ENCODE measurements around the gene SLC27A2. TPM values are rescaled to one million over a fixed set of nuclear protein-coding genes. Genes with fewer than 3 reads are reported as not detected.

SLC27A2 gene
- total RNA-seq, 6 donors from 2014 or later, result 0.66 to 18.2 (median 2.5) TPM

GRCh38 chr15:50257332-50257731 lies 75.3 kb downstream of the SLC27A2 start:
- Histone ChIP-seq H3K36me3 (no peaks in the 10 kb centered on the region), H3K4me1 (peaks cover 0 to 4% (median 2%) of the 10 kb centered on the region in 4 donors), H3K4me3 (no peak overlapping the region), H3K9me3 (no peaks in the 10 kb centered on the region), H3K27ac (peak overlapping the region in 1 of 4 donors; percentile 37), H3K27me3 (no peaks in the 10 kb centered on the region)
- TF ChIP-seq CTCF (IDR thresholded peaks at IDR 0.05) (no peak), POLR2A (IDR thresholded peaks at IDR 0.05) (no peak), POLR2AphosphoS5 (IDR thresholded peaks at IDR 0.05) (no peak), EP300 (IDR thresholded peaks at IDR 0.05) (no peak)
- WGBS, 2 donors, result 76 to 86% methylated on average over 7 to 8 of the region's 8 CpGs
- ATAC-seq (ENCODE audit: low FRiP score in 2 of 2), result no peak
- DNase-seq, result peak in 1 of 2 donors; percentile 20

- Histone ChIP-seq H3K4me3 (no peak overlapping the region), H3K36me3 (no peaks in the 10 kb centered on the region), H3K27ac (peak overlapping the region in 1 of 4 donors; percentile 37), H3K27me3 (no peaks in the 10 kb centered on the region), H3K9me3 (no peaks in the 10 kb centered on the region), H3K4me1 (peaks cover 0 to 8% (median 2%) of the 10 kb centered on the region in 4 donors)
- TF ChIP-seq EP300 (IDR thresholded peaks at IDR 0.05) (no peak), CTCF (IDR thresholded peaks at IDR 0.05) (no peak), POLR2AphosphoS5 (IDR thresholded peaks at IDR 0.05) (no peak), POLR2A (IDR thresholded peaks at IDR 0.05) (no peak)
- WGBS, 2 donors, result 61 to 64% methylated on average over 3 of the region's 3 CpGs
- DNase-seq (no peak), ATAC-seq (ENCODE audit: low FRiP score in 2 of 2) (peak in 1 of 2 donors; percentile 46)
Measured at GRCh38 chr15:50257924-50258323, 75.9 kb downstream of the SLC27A2 start.

- 54 to 81% methylated on average over 5 of the region's 5 CpGs for WGBS, 2 donors
- DNase-seq, result no peak
- ATAC-seq (ENCODE audit: low FRiP score in 2 of 2), result no peak
- Histone ChIP-seq H3K9me3 (no peaks in the 10 kb centered on the region), H3K27me3 (no peaks in the 10 kb centered on the region), H3K4me1 (peaks cover 0 to 8% (median 2%) of the 10 kb centered on the region in 4 donors), H3K27ac (no peak overlapping the region), H3K4me3 (no peak overlapping the region), H3K36me3 (no peaks in the 10 kb centered on the region)
- TF ChIP-seq EP300 (IDR thresholded peaks at IDR 0.05) (no peak), CTCF (IDR thresholded peaks at IDR 0.05) (no peak), POLR2AphosphoS5 (IDR thresholded peaks at IDR 0.05) (no peak), POLR2A (IDR thresholded peaks at IDR 0.05) (no peak)
Measured at GRCh38 chr15:50259276-50259675, 77.3 kb downstream of the SLC27A2 start.

GRCh38 chr15:50260969-50261496 lies 79.0 kb downstream of the SLC27A2 start:
- Histone ChIP-seq H3K9me3 (no peaks in the 10 kb centered on the region), H3K27me3 (no peaks in the 10 kb centered on the region), H3K4me3 (no peak overlapping the region), H3K27ac (no peak overlapping the region), H3K36me3 (no peaks in the 10 kb centered on the region), H3K4me1 (peaks cover 0 to 8% (median 2%) of the 10 kb centered on the region in 4 donors)
- DNase-seq (no peak), ATAC-seq (ENCODE audit: low FRiP score in 2 of 2) (no peak)
- WGBS, 2 donors, result 36 to 39% methylated on average over 2 of the region's 2 CpGs
- no peak for TF ChIP-seq POLR2A (IDR thresholded peaks at IDR 0.05)
- no peak for TF ChIP-seq EP300 (IDR thresholded peaks at IDR 0.05)
- TF ChIP-seq CTCF (IDR thresholded peaks at IDR 0.05), result no peak
- no peak for TF ChIP-seq POLR2AphosphoS5 (IDR thresholded peaks at IDR 0.05)

GRCh38 chr15:50261981-50262380 lies 80.0 kb downstream of the SLC27A2 start:
- Histone ChIP-seq H3K27ac (no peak overlapping the region), H3K36me3 (no peaks in the 10 kb centered on the region), H3K4me1 (peaks cover 0 to 8% (median 2%) of the 10 kb centered on the region in 4 donors), H3K9me3 (no peaks in the 10 kb centered on the region), H3K4me3 (no peak overlapping the region), H3K27me3 (no peaks in the 10 kb centered on the region)
- DNase-seq, result no peak
- TF ChIP-seq EP300 (IDR thresholded peaks at IDR 0.05) (no peak), POLR2A (IDR thresholded peaks at IDR 0.05) (no peak), CTCF (IDR thresholded peaks at IDR 0.05) (no peak), POLR2AphosphoS5 (IDR thresholded peaks at IDR 0.05) (no peak)
- ATAC-seq (ENCODE audit: low FRiP score in 2 of 2), result no peak
- 92 to 100% methylated on average over 3 of the region's 3 CpGs for WGBS, 2 donors
